ENCODE results near the gene ZSWIM4. TPM values are rescaled to one million over a fixed set of nuclear protein-coding genes. Genes with fewer than 3 reads are reported as not detected.

The ZSWIM4 gene
- total and polyA plus RNA-seq, 2 of the 4 experiments (the other 2 are of a cell fraction), result 2.2 to 6.2 TPM

GRCh38 chr19:13788991-13789390, 6.3 kb upstream of the ZSWIM4 start:
- ATAC-seq (ENCODE audit: low read depth) (peak; percentile 68), DNase-seq (peak; percentile 88)
- Histone ChIP-seq H3K23ac (ENCODE audit: low read depth, low read length) (peak overlapping the region; percentile 74; the same call in 1 of the 2 replicates), H2AFZ (replicated peaks; ENCODE audit: low read length, poor library complexity) (peak overlapping the region; percentile 82), H3K4ac (ENCODE audit: low read depth, low read length) (peak overlapping the region; percentile 96), H2BK120ac (ENCODE audit: low read depth, low read length) (peak overlapping the region; percentile 99), H3K14ac (replicated peaks; ENCODE audit: low read depth, low read length) (peak overlapping the region; percentile 8; the same call in 1 of the 2 replicates), H2BK20ac (ENCODE audit: low read depth, low read length) (peak overlapping the region; percentile 93), H4K20me1 (ENCODE audit: insufficient read depth, low read length) (no peaks in the 10 kb centered on the region), H3K56ac (ENCODE audit: extremely low read depth, insufficient read depth, low read length) (peak overlapping the region; percentile 95), H3K27ac (ENCODE audit: insufficient read depth, low read length) (peak overlapping the region; percentile 87; the same call in 1 of the 2 replicates), H4K5ac (ENCODE audit: low read depth, low read length) (peak overlapping the region; percentile 0; the same call in 1 of the 2 replicates), H3K9me3 (ENCODE audit: control insufficient read depth, insufficient read depth, low read length) (no peaks in the 10 kb centered on the region), H3K4me2 (ENCODE audit: low read depth, low read length) (no peak overlapping the region), H3K36me3 (ENCODE audit: control insufficient read depth, insufficient read depth, low read length) (no peaks in the 10 kb centered on the region), H2AK9ac (replicated peaks; ENCODE audit: low read depth, low read length, poor library complexity) (peak overlapping the region; percentile 66), H2BK15ac (ENCODE audit: low read depth, low read length) (peak overlapping the region; percentile 42; the same call in 2 of the 3 replicates), H4K91ac (ENCODE audit: insufficient read depth, low read depth, low read length) (peak overlapping the region; percentile 99), H3K4me1 (ENCODE audit: control insufficient read depth, insufficient read depth, low read length) (peaks cover 12% of the 10 kb centered on the region), H3K9ac (ENCODE audit: low read depth, low read length) (peak overlapping the region; percentile 9; the same call in 1 of the 2 replicates), H4K8ac (ENCODE audit: low read depth in 2 of 2, low read length in 2 of 2) (peak overlapping the region; percentile 87 to 93; a peak in 3 of 4 replicates), H3K9me1 (ENCODE audit: insufficient read depth, low read length) (no peaks in the 10 kb centered on the region; the same call in 1 of the 2 replicates), H2AK5ac (ENCODE audit: low read depth, low read length) (peak overlapping the region; percentile 95; the same call in 1 of the 2 replicates), H2BK5ac (ENCODE audit: low read depth, low read length, poor library complexity, severe bottlenecking) (peak overlapping the region; percentile 87), H3K79me1 (ENCODE audit: low read depth in 1 of 2, low read length in 2 of 2) (peaks cover 0 to 20% of the 10 kb centered on the region in 2 experiments; a peak in 2 of 4 replicates), H3K18ac (ENCODE audit: low read depth, low read length) (peak overlapping the region; percentile 39), H3K4me3 (ENCODE audit: insufficient read depth, low read depth, low read length) (no peak overlapping the region), H3K27me3 (ENCODE audit: control insufficient read depth, insufficient read depth, low read length) (no peaks in the 10 kb centered on the region)
- POLR2A ChIA-PET (ENCODE audit: unreplicated experiment), result interaction anchor here (1.0 to 1.2 kb wide), 2 partner anchors 48 to 51 kb away, joined by 3 to 4 read pairs; no protein-coding TSS in a partner anchor
- WGBS, 2 experiments (ENCODE audit: extremely low coverage in 2 of 2, insufficient read length in 1 of 2), result 30% methylated on average over 2 of the region's 8 CpGs; no CpG with 5 or more reads in 1 of the 2 experiments
- in situ Hi-C loops (cut with MboI; ENCODE audit: low sequenced_read_pairs), result no loop called here
- CTCF ChIA-PET, result interaction anchor here (0.5 to 1.2 kb wide), 2 partner anchors 48 to 73 kb away, joined by 3 read pairs; no protein-coding TSS in a partner anchor
- dilution Hi-C loops (cut with HindIII; ENCODE audit: low sequenced_read_pairs, unreplicated experiment), result no loop called here
- intact Hi-C loops (cut with micrococcal nuclease), result no loop called here
- no TSS peak for BruUV-seq (replicated peaks)
- no peak for TF ChIP-seq MXI1 (IDR thresholded peaks at IDR 0.05; ENCODE audit: borderline replicate concordance, low read depth, low read length)
- TF ChIP-seq RFX5 (IDR thresholded peaks at IDR 0.05; ENCODE audit: low read depth, low read length), result no peak
- TF ChIP-seq FOS (IDR thresholded peaks at IDR 0.05; ENCODE audit: low read depth, low read length), result peak; percentile 21; the same call in 1 of the 2 replicates
- peak; percentile 95 for TF ChIP-seq CEBPB (IDR thresholded peaks at IDR 0.05; ENCODE audit: low read depth, low read length)
- no peak for TF ChIP-seq RAD21 (IDR thresholded peaks at IDR 0.05; ENCODE audit: low read length)
- TF ChIP-seq SMC3 (IDR thresholded peaks at IDR 0.05; ENCODE audit: low read depth, low read length), result no peak
- peak; percentile 50; the same call in 1 of the 2 replicates for TF ChIP-seq MAZ (IDR thresholded peaks at IDR 0.05; ENCODE audit: borderline replicate concordance, low read depth, low read length)
- TF ChIP-seq POLR2A (IDR thresholded peaks at IDR 0.05; ENCODE audit: low read depth, low read length), result 0 out of 2 replicates have a peak, but pooled peaks have one; percentile 28
- no peak for TF ChIP-seq CHD1 (IDR thresholded peaks at IDR 0.05; ENCODE audit: low read depth, low read length)
- TF ChIP-seq ELK1 (IDR thresholded peaks at IDR 0.05; ENCODE audit: borderline replicate concordance, low read depth, low read length), result no peak
- peak; percentile 7; the same call in 1 of the 2 replicates for TF ChIP-seq NFE2L2 (IDR thresholded peaks at IDR 0.05; ENCODE audit: low read depth, low read length)
